Measurements from ENCODE around the gene SRGAP2B. TPM values are rescaled to one million over a fixed set of nuclear protein-coding genes. Genes with fewer than 3 reads are reported as not detected.
"Not testable (repeated sequence)": the region's sequence is repeated elsewhere in the genome, so short reads cannot be mapped to it uniquely, and the experiment has no call there.

SRGAP2B gene
- total RNA-seq, 1 experiment from 2014 or later, result 4.9 TPM

- H3K27me3 ChIP-seq, H3K36me3 ChIP-seq, H3K4me3 ChIP-seq, DNase-seq, H3K9me3 ChIP-seq: not testable (repeated sequence)
Observed at GRCh38 chr1:145015744-145016491, 79.2 kb downstream of the SRGAP2B start.

- H3K9me3 ChIP-seq, H3K27me3 ChIP-seq, H3K36me3 ChIP-seq, DNase-seq, H3K4me3 ChIP-seq: not testable (repeated sequence)
Observed at GRCh38 chr1:145013353-145013752, 81.8 kb downstream of the SRGAP2B start.

- not testable (repeated sequence) for H3K9me3 ChIP-seq, H3K27me3 ChIP-seq, H3K36me3 ChIP-seq, DNase-seq, H3K4me3 ChIP-seq
Observed at GRCh38 chr1:145011811-145012210, 83.3 kb downstream of the SRGAP2B start.

GRCh38 chr1:145010580-145010979 lies 84.5 kb downstream of the SRGAP2B start:
- H3K36me3 ChIP-seq, DNase-seq, H3K4me3 ChIP-seq, H3K27me3 ChIP-seq, H3K9me3 ChIP-seq: not testable (repeated sequence)

- DNase-seq, H3K36me3 ChIP-seq, H3K4me3 ChIP-seq, H3K9me3 ChIP-seq, H3K27me3 ChIP-seq: not testable (repeated sequence)
Observed at GRCh38 chr1:145009928-145010327, 85.2 kb downstream of the SRGAP2B start.

GRCh38 chr1:145008388-145008787 lies 86.7 kb downstream of the SRGAP2B start:
- not testable (repeated sequence) for H3K27me3 ChIP-seq, H3K4me3 ChIP-seq, H3K9me3 ChIP-seq, DNase-seq, H3K36me3 ChIP-seq

GRCh38 chr1:145005142-145005541 lies 90.0 kb downstream of the SRGAP2B start:
- H3K9me3 ChIP-seq, H3K27me3 ChIP-seq, H3K4me3 ChIP-seq, H3K36me3 ChIP-seq, DNase-seq: not testable (repeated sequence)

GRCh38 chr1:145001381-145001780 lies 93.7 kb downstream of the SRGAP2B start:
- H3K27me3 ChIP-seq, DNase-seq, H3K9me3 ChIP-seq, H3K36me3 ChIP-seq, H3K4me3 ChIP-seq: not testable (repeated sequence)

GRCh38 chr1:145000743-145001326 lies 94.3 kb downstream of the SRGAP2B start:
- not testable (repeated sequence) for DNase-seq, H3K27me3 ChIP-seq, H3K36me3 ChIP-seq, H3K4me3 ChIP-seq, H3K9me3 ChIP-seq

- not testable (repeated sequence) for H3K4me3 ChIP-seq, H3K36me3 ChIP-seq, DNase-seq, H3K9me3 ChIP-seq, H3K27me3 ChIP-seq
Observed at GRCh38 chr1:145000074-145000742, 94.9 kb downstream of the SRGAP2B start.

- H3K9me3 ChIP-seq, H3K27me3 ChIP-seq, H3K36me3 ChIP-seq, DNase-seq, H3K4me3 ChIP-seq: not testable (repeated sequence)
Observed at GRCh38 chr1:144998981-144999273, 96.2 kb downstream of the SRGAP2B start.

GRCh38 chr1:144998134-144998980 lies 96.8 kb downstream of the SRGAP2B start:
- not testable (repeated sequence) for H3K36me3 ChIP-seq, H3K27me3 ChIP-seq, DNase-seq, H3K4me3 ChIP-seq, H3K9me3 ChIP-seq

- DNase-seq, result peak; percentile 15
- not testable (repeated sequence) for H3K4me3 ChIP-seq, H3K36me3 ChIP-seq, H3K27me3 ChIP-seq, H3K9me3 ChIP-seq
Observed at GRCh38 chr1:144995833-144996410, 99.2 kb downstream of the SRGAP2B start.

GRCh38 chr1:144992915-144993314 lies 102.2 kb downstream of the SRGAP2B start:
- peak; percentile 50 for DNase-seq
- not testable (repeated sequence) for H3K36me3 ChIP-seq, H3K4me3 ChIP-seq, H3K27me3 ChIP-seq, H3K9me3 ChIP-seq

GRCh38 chr1:144990611-144991010 lies 104.5 kb downstream of the SRGAP2B start:
- H3K36me3 ChIP-seq, H3K9me3 ChIP-seq, H3K4me3 ChIP-seq, DNase-seq, H3K27me3 ChIP-seq: not testable (repeated sequence)

- not testable (repeated sequence) for DNase-seq, H3K27me3 ChIP-seq, H3K9me3 ChIP-seq, H3K4me3 ChIP-seq, H3K36me3 ChIP-seq
Observed at GRCh38 chr1:144987131-144987530, 108.0 kb downstream of the SRGAP2B start.
